CD4-positive, alpha-beta T cell treated with Interleukin-1 beta for 1 hour (primary cell): Measurements from ENCODE around the gene YIF1A.

Source experiments
- DNase-seq, 2 donors: peaks; one replicate each; pipeline ENCODE4 v3.0.0-alpha.2; 2020 to 2022

YIF1A gene

DNA sequence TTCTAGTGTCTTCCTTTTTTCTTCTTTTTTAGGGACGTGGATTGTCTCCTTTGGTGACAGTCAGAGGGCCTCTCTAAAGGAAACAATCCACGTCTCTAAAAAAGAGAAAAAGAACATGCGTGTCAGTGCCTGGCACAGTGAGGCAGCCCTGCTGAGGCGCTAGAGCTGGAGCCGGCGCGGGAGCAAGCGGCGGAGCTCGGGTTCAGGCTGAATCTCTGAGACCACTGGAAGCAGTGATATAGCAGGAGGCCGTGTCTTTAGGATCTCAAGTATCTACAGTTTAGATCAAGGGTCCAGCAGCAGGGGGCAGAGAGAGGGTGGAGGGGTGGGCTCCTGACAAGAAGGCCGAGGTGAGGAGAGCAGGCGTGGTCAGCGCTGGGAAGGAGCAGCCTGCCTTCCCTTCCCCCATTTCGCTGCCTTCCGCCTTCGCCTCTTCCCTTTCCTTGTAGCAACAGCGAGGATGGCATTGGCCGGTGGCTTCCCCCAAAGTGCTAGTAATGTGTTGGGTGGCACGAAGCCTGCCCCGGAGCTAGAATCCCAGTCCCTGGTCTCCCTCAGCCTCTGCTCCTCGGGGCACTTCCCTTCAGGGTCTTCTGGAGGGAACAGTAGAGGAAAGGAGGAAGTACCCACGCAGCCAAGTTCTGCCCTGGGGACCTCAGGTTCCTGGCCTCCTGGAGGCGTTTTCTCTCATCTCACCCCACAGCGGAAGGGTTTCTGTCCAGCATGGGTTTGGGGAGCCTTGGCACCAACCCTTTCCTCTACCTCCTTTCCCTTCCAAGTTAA, 48.8 kb downstream of the YIF1A start:
- DNase-seq: no peak

DNA sequence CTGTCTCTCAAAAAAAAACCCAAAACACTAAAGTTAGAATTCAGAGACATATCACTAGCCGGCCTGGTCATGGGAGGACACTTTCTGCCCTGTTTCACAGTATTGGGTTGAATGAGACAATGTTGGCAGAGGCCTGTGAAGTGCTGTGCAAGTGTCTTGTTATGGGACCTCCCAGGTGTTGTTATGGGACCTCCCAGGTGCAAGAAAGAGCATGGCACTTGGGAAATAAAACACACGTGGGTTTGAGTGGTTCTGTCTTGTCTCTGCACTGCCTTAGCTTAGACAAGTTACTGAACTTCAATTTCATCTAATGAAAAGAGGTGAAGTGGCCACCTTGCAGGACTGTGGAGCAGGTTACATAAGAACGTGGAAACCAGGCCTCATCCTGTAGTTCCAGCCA, 49.4 kb downstream of the YIF1A start:
- no peak for DNase-seq

DNA sequence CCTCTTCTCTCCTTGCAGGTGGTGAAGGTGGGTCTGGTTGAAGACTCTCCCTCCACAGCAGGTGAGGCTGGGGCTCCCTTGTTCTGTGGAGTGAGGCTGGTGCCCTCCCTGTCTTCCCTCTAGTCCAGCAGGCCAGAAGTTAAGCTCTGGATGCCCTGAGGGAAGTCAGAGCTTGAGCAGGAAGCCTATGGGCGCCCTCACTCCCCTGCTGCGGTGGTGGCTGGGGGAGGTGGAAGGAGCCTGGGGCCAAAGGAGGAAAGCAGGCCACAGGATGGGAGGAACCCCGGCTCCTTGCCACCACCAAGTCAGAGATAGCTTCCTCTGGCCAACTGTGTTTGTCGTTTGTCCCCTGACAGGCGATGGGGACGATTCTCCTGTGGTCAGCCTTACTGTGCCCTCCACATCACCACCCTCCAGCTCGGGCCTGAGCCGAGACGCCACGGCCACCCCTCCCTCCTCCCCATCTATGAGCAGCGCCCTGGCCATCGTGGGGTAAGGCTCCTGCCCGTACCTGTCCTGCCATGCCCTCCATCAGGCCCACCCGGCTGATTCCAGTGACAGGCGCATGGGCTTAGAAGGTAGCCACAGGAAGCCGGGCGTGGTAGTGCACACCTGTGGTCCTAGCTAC, 50.0 kb downstream of the YIF1A start:
- DNase-seq: no peak

DNA sequence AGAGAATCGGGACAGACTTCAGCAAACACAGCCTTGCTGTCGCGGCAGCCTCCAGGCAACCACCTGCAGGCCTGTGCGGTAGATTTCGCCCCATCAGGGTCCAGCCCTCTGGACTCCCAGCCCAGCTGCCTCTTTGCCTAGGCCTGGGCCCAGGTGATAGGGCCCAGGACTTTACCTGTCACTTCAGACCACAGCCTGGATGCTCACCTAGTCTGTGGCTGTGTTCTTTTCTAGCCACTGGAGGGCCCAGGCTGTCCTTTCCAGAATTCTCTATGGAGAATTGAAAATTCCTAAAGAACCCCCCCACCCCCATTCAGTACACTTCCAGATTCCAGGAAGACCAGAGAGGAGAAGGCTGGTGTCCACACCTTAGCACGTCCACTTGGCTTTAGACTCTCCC, 51.1 kb downstream of the YIF1A start:
- DNase-seq: no peak

DNA sequence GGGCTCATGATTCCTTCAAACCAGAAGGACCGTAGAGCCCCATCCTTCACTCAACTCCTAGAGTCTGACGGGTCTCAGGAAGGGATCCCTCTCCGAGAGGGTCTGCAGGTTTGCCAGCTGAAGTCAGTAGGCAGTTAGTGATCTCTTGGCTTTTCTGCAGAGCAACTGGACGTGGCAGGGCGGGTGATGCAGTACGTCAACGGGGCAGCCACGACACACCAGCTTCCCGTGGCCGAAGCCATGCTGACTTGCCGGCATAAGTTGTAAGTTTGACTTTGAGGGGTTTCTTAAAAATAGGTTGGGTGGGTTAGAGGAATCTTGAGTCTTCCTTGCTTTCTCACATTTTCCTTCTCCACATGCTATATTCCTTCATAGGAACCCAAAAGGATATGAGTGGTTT, 53.8 kb downstream of the YIF1A start:
- DNase-seq: no peak
